HepG2 (cell line): ENCODE data around the gene ARMH2. TPM values are rescaled to one million over a fixed set of nuclear protein-coding genes. Genes with fewer than 3 reads are reported as not detected.

Experiments used
- ATAC-seq: fragments of 200-7000 bp; cut with Tn5 transposase; 3 replicates; pipeline ENCODE4 v1.9.1; 2020; ENCODE audit warnings: mild to moderate bottlenecking, moderate library complexity
- BruUV-seq: library from RNA; stranded (reverse); fragments of 400-500 nt; replicated peaks from 2 replicates; lab custom pipeline; 2021; lab: Mats Ljungman, UMichigan
- CTCF ChIA-PET: fragments of 300-600 bp; formaldehyde crosslinking; extraction: SDS; loops from one replicate; lab custom pipeline; 2021; ENCODE audit warnings: low total read pairs, inconsistent platforms, low intra/inter-chr PET ratio; lab: Yijun Ruan, JAX
- POLR2A ChIA-PET: fragments of 350-600 bp; sonication (Branson Sonifier 250); formaldehyde crosslinking; loops from one replicate; lab custom pipeline; 2020; ENCODE audit warnings: antibody characterized with exemption, inconsistent platforms; lab: Yijun Ruan, JAX
- DNase-seq: peaks from one replicate; pipeline ENCODE4 v3.0.0-alpha.2; 2015; ENCODE audit warnings: low spot score
- FAIRE-seq: peaks from 3 replicates; lab custom pipeline; 2011; peaks lifted over from hg19 to GRCh38; lab: Jason Lieb, UNC
- H2AFZ ChIP-seq: one replicate; pipeline ENCODE4 v1.6.1; 2011; ENCODE audit warnings: low read length, inconsistent platforms
- H3K27ac ChIP-seq: fragments of 300-600 bp; 3 replicates; pipeline ENCODE4 v1.8.0; 2011; ENCODE audit warnings: mixed run types, mild to moderate bottlenecking, mixed read lengths, low read length, inconsistent platforms; ENCODE audit not compliant: insufficient read depth; ENCODE audit errors: extremely low read length
- H3K27me3 ChIP-seq, 2 experiments: fragments of 200-600 bp in 1 of 2; 2 replicates in 1 of 2; 3 replicates in 1 of 2; pipeline versions ENCODE4 v1.6.0 to v1.8.0; 2011; ENCODE audit warnings: low read length in 2 of 2, mild to moderate bottlenecking in 2 of 2, moderate library complexity in 2 of 2, inconsistent platforms in 1 of 2; ENCODE audit not compliant: insufficient read depth in 2 of 2, control insufficient read depth in 1 of 2
- H3K36me3 ChIP-seq, 2 experiments: fragments of 200-600 bp in 1 of 2; replicated peaks in 1 of 2; 2 replicates in 1 of 2; 3 replicates in 1 of 2; pipeline versions ENCODE4 v1.5.1 to v1.8.0; 2011; ENCODE audit warnings: low read length in 2 of 2, inconsistent platforms in 1 of 2; ENCODE audit not compliant: insufficient read depth in 2 of 2, control insufficient read depth in 1 of 2
- H3K4me1 ChIP-seq: 2 replicates; pipeline ENCODE4 v1.5.1; 2012; ENCODE audit warnings: low read length, inconsistent platforms; ENCODE audit not compliant: insufficient read depth
- H3K4me2 ChIP-seq: 2 replicates; pipeline ENCODE4 v1.6.0; 2011; ENCODE audit warnings: low read depth, low read length, inconsistent platforms
- H3K4me3 ChIP-seq, 3 experiments: fragments of 200-600 bp in 1 of 3; sonication (generic), shearing (Covaris generic) in 1 of 3; replicated peaks in 1 of 3; 2 replicates each; pipeline ENCODE4 v1.5.1; 2011 to 2016; ENCODE audit warnings: low read length in 3 of 3, inconsistent platforms in 2 of 3, low read depth in 2 of 3, mild to moderate bottlenecking in 2 of 3, control low read depth in 1 of 3, mixed read lengths in 1 of 3; ENCODE audit not compliant: insufficient read depth in 1 of 3
- H3K79me2 ChIP-seq: one replicate; pipeline ENCODE4 v1.6.1; 2011; ENCODE audit warnings: low read length, inconsistent platforms; ENCODE audit not compliant: insufficient read depth
- H3K9ac ChIP-seq: 2 replicates; pipeline ENCODE4 v1.6.0; 2011; ENCODE audit warnings: mild to moderate bottlenecking, low read depth, low read length, inconsistent platforms; ENCODE audit not compliant: insufficient read depth
- H3K9me3 ChIP-seq: 2 replicates; pipeline ENCODE4 v1.5.1; 2012; ENCODE audit warnings: mild to moderate bottlenecking, low read length
- H4K20me1 ChIP-seq: 2 replicates; pipeline ENCODE4 v1.6.0; 2011; ENCODE audit warnings: inconsistent platforms, mild to moderate bottlenecking, low read length, moderate library complexity; ENCODE audit not compliant: insufficient read depth
- GATAD2A ChIP-seq: IDR thresholded peaks from 2 replicates; pipeline ENCODE4 v1.6.1; 2016
- KDM2A ChIP-seq: sonication (generic); formaldehyde crosslinking; IDR thresholded peaks from 2 replicates; pipeline ENCODE4 v1.4.0; 2020; ENCODE audit warnings: low read depth, missing genetic modification reagents, borderline replicate concordance
- NFYC ChIP-seq: IDR thresholded peaks from 2 replicates; pipeline ENCODE4 v1.6.1; 2016; ENCODE audit warnings: missing genetic modification reagents, missing compliant biosample characterization
- PHF21A ChIP-seq: sonication (generic); formaldehyde crosslinking; IDR thresholded peaks from 2 replicates; pipeline ENCODE4 v1.5.0; 2020; ENCODE audit warnings: mild to moderate bottlenecking, missing genetic modification reagents
- POLR2G ChIP-seq: fragments of 200-400 bp; formaldehyde crosslinking; IDR thresholded peaks from 2 replicates; pipeline ENCODE4 v1.6.1; 2018; ENCODE audit warnings: mild to moderate bottlenecking, low read depth, low read length, moderate library complexity
- RBFOX2 ChIP-seq: fragments of 200-400 bp; formaldehyde crosslinking; IDR thresholded peaks from 2 replicates; pipeline ENCODE4 v1.6.1; 2017; ENCODE audit warnings: low read depth, mild to moderate bottlenecking, low read length
- TAF1 ChIP-seq: sonication (generic); formaldehyde crosslinking; IDR thresholded peaks from 2 replicates; pipeline ENCODE4 v1.4.0; 2020; ENCODE audit warnings: missing genetic modification reagents
- XRCC5 ChIP-seq: fragments of 200-400 bp; formaldehyde crosslinking; optimal IDR thresholded peaks from 2 replicates; pipeline ENCODE3; 2017; ENCODE audit warnings: mild to moderate bottlenecking, low read length
- ZKSCAN5 ChIP-seq: sonication (generic); formaldehyde crosslinking; IDR thresholded peaks from 2 replicates; pipeline ENCODE4 v1.5.1; 2020; ENCODE audit warnings: mild to moderate bottlenecking, missing genetic modification reagents
- ZNF572 ChIP-seq: sonication (generic); formaldehyde crosslinking; IDR thresholded peaks from 2 replicates; pipeline ENCODE4 v1.5.1; 2020; ENCODE audit warnings: mild to moderate bottlenecking, missing genetic modification reagents
- ZNF687 ChIP-seq: sonication (generic); formaldehyde crosslinking; IDR thresholded peaks from 2 replicates; pipeline ENCODE4 v1.5.1; 2020; ENCODE audit warnings: mild to moderate bottlenecking, missing genetic modification reagents, moderate library complexity
- ZNF784 ChIP-seq: sonication (generic); formaldehyde crosslinking; IDR thresholded peaks from 2 replicates; pipeline ENCODE4 v1.5.1; 2020; ENCODE audit warnings: missing genetic modification reagents, mild to moderate bottlenecking, borderline replicate concordance
- ZNF839 ChIP-seq: sonication (generic); formaldehyde crosslinking; IDR thresholded peaks from 2 replicates; pipeline ENCODE4 v1.4.0; 2020; ENCODE audit warnings: missing genetic modification reagents, mild to moderate bottlenecking, borderline replicate concordance
- WGBS: methylation state at CpG from one replicate; pipeline ENCODE4 v1.1.6; 2017; ENCODE audit warnings: low lambda C conversion rate; 5-methylcytosine and 5-hydroxymethylcytosine counted together
- in situ Hi-C: cut with HindIII; loops from 2 replicates; pipeline ENCODE4 v1.10.0; 2017; ENCODE audit warnings: low pct_unique_long_range_greater_than_20kb; ENCODE audit not compliant: extremely low pct_ligation_motif_present
- intact Hi-C: fragments of 100-400 bp; cut with micrococcal nuclease; formaldehyde crosslinking; loops from one replicate; pipeline ENCODE4 v1.10.0; 2022; ENCODE audit not compliant: unreplicated experiment
- polyA plus RNA-seq, 8 experiments: library from polyadenylated mRNA; depleted of rRNA in 3 of 8; stranded (reverse) in 7 of 8; unstranded in 1 of 8; fragments of >200 nt; fragmentation: Illumina TruSeq in 4 of 8; extraction: Trizol in 4 of 8; gene quantifications; 2 replicates each; pipeline versions ENCODE4 v1.2.1 to v1.2.3, GENCODE V29; 2011 to 2016; ENCODE audit warnings: low read depth in 4 of 8, missing spikeins in 1 of 8, mixed read lengths in 1 of 8; ENCODE audit not compliant: insufficient read depth in 1 of 8
- total RNA-seq, 5 experiments: library from RNA; depleted of rRNA; stranded (reverse); fragments of >200 nt; fragmentation: Illumina TruSeq; extraction: Trizol; gene quantifications; 2 replicates each; pipeline ENCODE4 v1.2.3, GENCODE V29; 2016; ENCODE audit warnings: low read depth in 1 of 5

Gene ARMH2
- total and polyA plus RNA-seq, 2 of the 13 experiments (the other 11 are each of a cell fraction or from before 2014, with no cell fraction given): not detected

GRCh38 chr6:24761851-24762250, 36.9 kb downstream of the ARMH2 start:
- Histone ChIP-seq H3K27ac (no peak overlapping the region), H3K79me2 (no peaks in the 10 kb centered on the region), H3K4me3 (no peak overlapping the region), H3K27me3 (no peaks in the 10 kb centered on the region), H3K9ac (no peak overlapping the region), H3K4me2 (no peak overlapping the region), H2AFZ (no peak overlapping the region), H4K20me1 (no peaks in the 10 kb centered on the region), H3K4me1 (peaks cover 31% of the 10 kb centered on the region), H3K9me3 (no peaks in the 10 kb centered on the region), H3K36me3 (no peaks in the 10 kb centered on the region)
- ChIA-PET CTCF (no interaction called here), POLR2A (no interaction called here)
- FAIRE-seq (no peak), DNase-seq (no peak), ATAC-seq (no peak; the same call in 2 of the 3 replicates)
- intact Hi-C loops: no loop called here
- in situ Hi-C loops: no loop called here
- TF ChIP-seq ZKSCAN5 (CRISPR knock-in tag) (0 out of 2 replicates have a peak, but pooled peaks have one; percentile 21), NFYC (CRISPR knock-in tag) (no peak)
- no TSS peak for BruUV-seq

GRCh38 chr6:24761193-24761835, 37.4 kb downstream of the ARMH2 start:
- ChIA-PET CTCF (no interaction called here), POLR2A (interaction anchor here (0.9 kb wide), 1 partner anchor 23 kb away, joined by 3 read pairs; no protein-coding TSS in a partner anchor)
- peak; percentile 87 for ATAC-seq
- TF ChIP-seq ZNF687: peak; percentile 29; the same call in 1 of the 2 replicates
- peak; percentile 26; the same call in 1 of the 2 replicates for TF ChIP-seq KDM2A (CRISPR knock-in tag)
- TF ChIP-seq ZNF839 (CRISPR knock-in tag): 0 out of 2 replicates have a peak, but pooled peaks have one; percentile 59
- TF ChIP-seq PHF21A: no peak
- TF ChIP-seq POLR2G: 0 out of 2 replicates have a peak, but pooled peaks have one; percentile 35
- TF ChIP-seq RBFOX2: 0 out of 2 replicates have a peak, but pooled peaks have one; percentile 25
- TF ChIP-seq TAF1 (CRISPR knock-in tag): peak; percentile 19; the same call in 1 of the 2 replicates
- no peak for TF ChIP-seq ZNF784 (CRISPR knock-in tag)
- peak; percentile 36 for TF ChIP-seq XRCC5
- TF ChIP-seq ZNF572: no peak
- no peak for TF ChIP-seq GATAD2A

More at GRCh38 chr6:24761193-24761835, 37.4 kb downstream of the ARMH2 start:
- no peaks in the 10 kb centered on the region for H3K79me2 ChIP-seq
- no peak for DNase-seq
- no peaks in the 10 kb centered on the region for H3K36me3 ChIP-seq
- no peak overlapping the region for H3K4me3 ChIP-seq
- no peaks in the 10 kb centered on the region for H4K20me1 ChIP-seq
- H3K27me3 ChIP-seq: no peaks in the 10 kb centered on the region
- in situ Hi-C loops (no loop called here), intact Hi-C loops (no loop called here)
- H3K9me3 ChIP-seq: no peaks in the 10 kb centered on the region
- 68% methylated on average over 9 of the region's 17 CpGs for WGBS
- H3K4me2 ChIP-seq: peak overlapping the region; percentile 3; the same call in 1 of the 2 replicates
- peaks cover 31% of the 10 kb centered on the region for H3K4me1 ChIP-seq
- no peak overlapping the region for H2AFZ ChIP-seq
- FAIRE-seq: no peak
- H3K27ac ChIP-seq: no peak overlapping the region
- no TSS peak for BruUV-seq
- no peak overlapping the region for H3K9ac ChIP-seq
